HCT116 (cell line): Measurements from ENCODE around the gene PNPLA2.

Experiments
- YY1 ChIP-seq: IDR thresholded peaks from 2 replicates; pipeline ENCODE4 v1.6.1; 2011; ENCODE audit warnings: low read length, low read depth, moderate library complexity, mild to moderate bottlenecking; ENCODE audit not compliant: insufficient replicate concordance; ENCODE audit errors: extremely low read depth
- ZNF274 ChIP-seq: fragments of 200-500 bp; sonication (Bioruptor generic); IDR thresholded peaks from 2 replicates; pipeline ENCODE4 v1.6.1; 2014; ENCODE audit warnings: mild to moderate bottlenecking, low read depth, low read length, inconsistent platforms
- TF ChIP-seq, protein P1 (sequence below): IDR thresholded peaks from 2 replicates; pipeline ENCODE4 v1.6.1; 2012; ENCODE audit warnings: low read depth
- TF ChIP-seq, protein P2 (sequence below), 3 experiments: fragments of 200-600 bp in 1 of 3; sonication (generic) in 1 of 3; IDR thresholded peaks in 2 of 3; conservative IDR thresholded peaks in 1 of 3; 2 replicates each; pipeline ENCODE4 v1.5.1; 2012 to 2017; ENCODE audit warnings: low read depth in 2 of 3, low read length in 2 of 3, antibody characterized with exemption in 1 of 3, borderline replicate concordance in 1 of 3, control low read depth in 1 of 3, mild to moderate bottlenecking in 1 of 3, mixed read lengths in 1 of 3, mixed run types in 1 of 3, moderate library complexity in 1 of 3; ENCODE audit not compliant: insufficient read depth in 1 of 3

DNA sequence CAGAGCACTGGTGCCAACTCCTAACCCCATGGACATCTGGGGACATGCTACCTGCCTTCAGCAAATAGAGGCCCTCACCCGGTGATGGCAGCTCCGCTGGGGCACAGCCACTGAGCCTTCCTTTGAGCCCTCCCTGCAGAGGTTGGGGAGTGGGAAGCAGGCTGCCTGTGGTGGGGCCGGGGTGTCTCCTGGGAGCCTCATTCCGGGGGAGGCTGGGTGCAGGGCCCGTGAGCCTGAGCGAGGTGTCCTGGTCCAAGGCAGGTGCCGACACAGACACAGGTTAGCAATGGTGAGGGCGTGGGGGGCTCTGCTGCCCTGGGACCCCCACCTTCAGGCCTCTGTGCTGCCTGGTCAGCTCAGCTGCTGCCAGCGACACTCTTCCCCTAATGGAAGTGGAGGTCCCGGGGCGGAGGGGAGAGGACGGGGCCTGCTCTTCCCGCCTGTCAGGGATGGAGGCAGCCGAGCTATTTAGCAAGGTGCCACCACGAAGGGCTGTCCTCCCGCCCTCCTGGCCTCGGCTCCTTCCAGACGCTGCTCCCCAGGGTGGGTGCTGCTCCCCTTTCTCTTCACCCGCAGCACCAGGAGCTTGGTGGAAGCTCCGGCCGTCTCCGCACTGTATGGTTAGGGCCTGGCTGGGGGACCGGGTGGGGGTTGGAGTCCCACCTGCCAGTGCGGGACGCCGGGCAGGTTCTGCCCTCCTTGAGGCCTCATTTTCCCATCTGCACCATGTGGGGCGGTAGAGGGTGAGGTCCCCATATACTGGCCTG lies 35.2 kb downstream of the PNPLA2 start:
- TF ChIP-seq ZNF274 (no peak), YY1 (no peak)
- TF ChIP-seq, protein P1, sequence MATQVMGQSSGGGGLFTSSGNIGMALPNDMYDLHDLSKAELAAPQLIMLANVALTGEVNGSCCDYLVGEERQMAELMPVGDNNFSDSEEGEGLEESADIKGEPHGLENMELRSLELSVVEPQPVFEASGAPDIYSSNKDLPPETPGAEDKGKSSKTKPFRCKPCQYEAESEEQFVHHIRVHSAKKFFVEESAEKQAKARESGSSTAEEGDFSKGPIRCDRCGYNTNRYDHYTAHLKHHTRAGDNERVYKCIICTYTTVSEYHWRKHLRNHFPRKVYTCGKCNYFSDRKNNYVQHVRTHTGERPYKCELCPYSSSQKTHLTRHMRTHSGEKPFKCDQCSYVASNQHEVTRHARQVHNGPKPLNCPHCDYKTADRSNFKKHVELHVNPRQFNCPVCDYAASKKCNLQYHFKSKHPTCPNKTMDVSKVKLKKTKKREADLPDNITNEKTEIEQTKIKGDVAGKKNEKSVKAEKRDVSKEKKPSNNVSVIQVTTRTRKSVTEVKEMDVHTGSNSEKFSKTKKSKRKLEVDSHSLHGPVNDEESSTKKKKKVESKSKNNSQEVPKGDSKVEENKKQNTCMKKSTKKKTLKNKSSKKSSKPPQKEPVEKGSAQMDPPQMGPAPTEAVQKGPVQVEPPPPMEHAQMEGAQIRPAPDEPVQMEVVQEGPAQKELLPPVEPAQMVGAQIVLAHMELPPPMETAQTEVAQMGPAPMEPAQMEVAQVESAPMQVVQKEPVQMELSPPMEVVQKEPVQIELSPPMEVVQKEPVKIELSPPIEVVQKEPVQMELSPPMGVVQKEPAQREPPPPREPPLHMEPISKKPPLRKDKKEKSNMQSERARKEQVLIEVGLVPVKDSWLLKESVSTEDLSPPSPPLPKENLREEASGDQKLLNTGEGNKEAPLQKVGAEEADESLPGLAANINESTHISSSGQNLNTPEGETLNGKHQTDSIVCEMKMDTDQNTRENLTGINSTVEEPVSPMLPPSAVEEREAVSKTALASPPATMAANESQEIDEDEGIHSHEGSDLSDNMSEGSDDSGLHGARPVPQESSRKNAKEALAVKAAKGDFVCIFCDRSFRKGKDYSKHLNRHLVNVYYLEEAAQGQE = no peak
- TF ChIP-seq, protein P2, sequence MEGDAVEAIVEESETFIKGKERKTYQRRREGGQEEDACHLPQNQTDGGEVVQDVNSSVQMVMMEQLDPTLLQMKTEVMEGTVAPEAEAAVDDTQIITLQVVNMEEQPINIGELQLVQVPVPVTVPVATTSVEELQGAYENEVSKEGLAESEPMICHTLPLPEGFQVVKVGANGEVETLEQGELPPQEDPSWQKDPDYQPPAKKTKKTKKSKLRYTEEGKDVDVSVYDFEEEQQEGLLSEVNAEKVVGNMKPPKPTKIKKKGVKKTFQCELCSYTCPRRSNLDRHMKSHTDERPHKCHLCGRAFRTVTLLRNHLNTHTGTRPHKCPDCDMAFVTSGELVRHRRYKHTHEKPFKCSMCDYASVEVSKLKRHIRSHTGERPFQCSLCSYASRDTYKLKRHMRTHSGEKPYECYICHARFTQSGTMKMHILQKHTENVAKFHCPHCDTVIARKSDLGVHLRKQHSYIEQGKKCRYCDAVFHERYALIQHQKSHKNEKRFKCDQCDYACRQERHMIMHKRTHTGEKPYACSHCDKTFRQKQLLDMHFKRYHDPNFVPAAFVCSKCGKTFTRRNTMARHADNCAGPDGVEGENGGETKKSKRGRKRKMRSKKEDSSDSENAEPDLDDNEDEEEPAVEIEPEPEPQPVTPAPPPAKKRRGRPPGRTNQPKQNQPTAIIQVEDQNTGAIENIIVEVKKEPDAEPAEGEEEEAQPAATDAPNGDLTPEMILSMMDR (IDR thresholded peaks at IDR 0.05 in 2 of 3, conservative IDR thresholded peaks at IDR 0.05 in 1 of 3; ENCODE audit: borderline replicate concordance in 1 of 3, insufficient read depth in 1 of 3, low read depth in 2 of 3, low read length in 2 of 3) = no peak
